Measurements from ENCODE around the gene FBXL22. TPM values are rescaled to one million over a fixed set of nuclear protein-coding genes. Genes with fewer than 3 reads are reported as not detected.

The FBXL22 gene
- total and polyA plus RNA-seq, 2 of the 8 experiments (the other 6 are each of a cell fraction or from before 2014, with no cell fraction given) = 0.09 to 0.47 TPM

GRCh38 chr15:63611177-63611576 is 14.0 kb downstream of the FBXL22 start:
- Histone ChIP-seq H4K8ac (ENCODE audit: extremely low read depth, insufficient read depth, low read length) (no peak overlapping the region), H2BK12ac (ENCODE audit: low read depth, low read length) (no peak overlapping the region), H3K14ac (ENCODE audit: insufficient read length) (no peak overlapping the region), H4K5ac (ENCODE audit: insufficient read length, low read depth, low read length) (no peak overlapping the region), H4K91ac (replicated peaks; ENCODE audit: insufficient read length, low read length) (no peak overlapping the region), H3K79me1 (ENCODE audit: low read depth, low read length) (no peaks in the 10 kb centered on the region), H3K4me2 (ENCODE audit: insufficient read depth in 1 of 2, low read depth in 2 of 2, low read length in 2 of 2) (no peak overlapping the region), H3K23ac (ENCODE audit: insufficient read length) (no peak overlapping the region), H3K56ac (replicated peaks; ENCODE audit: insufficient read length, low read depth, low read length) (no peak overlapping the region), H2BK20ac (ENCODE audit: low read length) (no peak overlapping the region), H3K27ac (ENCODE audit: low read depth, low read length) (no peak overlapping the region), H2BK5ac (ENCODE audit: low read depth, low read length) (no peak overlapping the region), H3K9me3 (ENCODE audit: insufficient read depth in 2 of 2, low read depth in 1 of 2, low read length in 1 of 2) (no peaks in the 10 kb centered on the region), H2AK5ac (ENCODE audit: low read depth, low read length) (no peak overlapping the region), H3K36me3 (ENCODE audit: control insufficient read depth in 2 of 4, insufficient read depth in 4 of 4, low read length in 3 of 4) (peaks cover 7 to 26% (median 10%) of the 10 kb centered on the region in 4 experiments; a peak in 6 of 8 replicates), H3K4me3 (ENCODE audit: extremely low read depth in 1 of 4, insufficient read depth in 2 of 4, low read depth in 3 of 4, low read length in 4 of 4) (no peak overlapping the region), H4K20me1 (replicated peaks in 1 of 2; ENCODE audit: control insufficient read depth in 1 of 2, insufficient read depth in 2 of 2, low read length in 2 of 2) (no peaks in the 10 kb centered on the region), H3K4me1 (replicated peaks in 1 of 4; ENCODE audit: control insufficient read depth in 3 of 4, insufficient read depth in 4 of 4, low read length in 3 of 4) (no peaks in the 10 kb centered on the region), H3K27me3 (replicated peaks in 1 of 4; ENCODE audit: control insufficient read depth in 3 of 4, extremely low read depth in 1 of 4, insufficient read depth in 3 of 4, low read length in 3 of 4) (no peaks in the 10 kb centered on the region), H3K18ac (ENCODE audit: extremely low read depth, low read length) (no peak overlapping the region), H3K9ac (replicated peaks in 1 of 4; ENCODE audit: extremely low read depth in 1 of 4, low read depth in 3 of 4, low read length in 3 of 4) (no peak overlapping the region), H3K79me2 (ENCODE audit: control insufficient read depth in 1 of 2, insufficient read depth in 2 of 2, low read length in 2 of 2) (no peaks in the 10 kb centered on the region), H2BK15ac (ENCODE audit: low read length) (no peak overlapping the region), H3K23me2 (ENCODE audit: low read depth, low read length) (no peaks in the 10 kb centered on the region), H3K4ac (replicated peaks; ENCODE audit: insufficient read length, low read depth, low read length) (no peak overlapping the region), H2AFZ (ENCODE audit: low read length) (no peak overlapping the region), H2BK120ac (replicated peaks; ENCODE audit: low read depth, low read length) (no peak overlapping the region)
- DNase-seq (ENCODE audit: low read depth in 1 of 2, low spot score in 2 of 2) (no peak), FAIRE-seq (no peak)
- POLR2A ChIA-PET (ENCODE audit: partially characterized antibody) = no interaction called here
- no peak for TF ChIP-seq SP1 (IDR thresholded peaks at IDR 0.05; ENCODE audit: low read depth, low read length)
- TF ChIP-seq CHD1 (IDR thresholded peaks at IDR 0.05; ENCODE audit: low read depth, low read length) = no peak
- no peak for TF ChIP-seq MAFK (IDR thresholded peaks at IDR 0.05; ENCODE audit: low read depth, low read length)
- no peak for TF ChIP-seq TCF12 (IDR thresholded peaks at IDR 0.05; ENCODE audit: low read depth, low read length)
- no peak for TF ChIP-seq ASH2L (IDR thresholded peaks at IDR 0.05; ENCODE audit: low read length)
- no peak for TF ChIP-seq BRCA1 (IDR thresholded peaks at IDR 0.05; ENCODE audit: low read depth, low read length)
- 95% methylated on average over 3 of the region's 3 CpGs; no CpG with 5 or more reads in 1 of the 2 experiments for WGBS, 2 experiments (ENCODE audit: extremely low coverage in 1 of 2, insufficient coverage in 1 of 2, insufficient read length in 1 of 2, insufficient replicate concordance in 2 of 2, low coverage in 1 of 2, low lambda C conversion rate in 2 of 2, missing lambda C conversion rate in 1 of 2)
- CTCF ChIA-PET (ENCODE audit: partially characterized antibody) = interaction anchor here (1.1 to 3.5 kb wide), 9 partner anchors 10 to 467 kb away, joined by 3 to 37 read pairs (median 6); partner anchors contain the start of gene FBXL22

Data from H1 (cell line).